ENCODE results near the gene SEC14L5. TPM values are rescaled to one million over a fixed set of nuclear protein-coding genes. Genes with fewer than 3 reads are reported as not detected.

SEC14L5 gene
- total RNA-seq, 1 donor from 2014 or later, result 0.05 TPM

GRCh38 chr16:4976611-4977145 lies 18.5 kb downstream of the SEC14L5 start:
- Mint-ChIP-seq H3K9me3 (ENCODE audit: unreplicated experiment) (no peaks in the 10 kb centered on the region), H3K36me3 (ENCODE audit: low read depth, unreplicated experiment) (peaks cover 3% of the 10 kb centered on the region), H3K4me1 (ENCODE audit: unreplicated experiment) (peaks cover 4% of the 10 kb centered on the region), H3K4me3 (ENCODE audit: unreplicated experiment) (no peak overlapping the region), H3K27ac (ENCODE audit: unreplicated experiment) (no peak overlapping the region), H3K27me3 (ENCODE audit: unreplicated experiment) (peaks cover 1% of the 10 kb centered on the region)
- TF ChIP-seq, protein P1, sequence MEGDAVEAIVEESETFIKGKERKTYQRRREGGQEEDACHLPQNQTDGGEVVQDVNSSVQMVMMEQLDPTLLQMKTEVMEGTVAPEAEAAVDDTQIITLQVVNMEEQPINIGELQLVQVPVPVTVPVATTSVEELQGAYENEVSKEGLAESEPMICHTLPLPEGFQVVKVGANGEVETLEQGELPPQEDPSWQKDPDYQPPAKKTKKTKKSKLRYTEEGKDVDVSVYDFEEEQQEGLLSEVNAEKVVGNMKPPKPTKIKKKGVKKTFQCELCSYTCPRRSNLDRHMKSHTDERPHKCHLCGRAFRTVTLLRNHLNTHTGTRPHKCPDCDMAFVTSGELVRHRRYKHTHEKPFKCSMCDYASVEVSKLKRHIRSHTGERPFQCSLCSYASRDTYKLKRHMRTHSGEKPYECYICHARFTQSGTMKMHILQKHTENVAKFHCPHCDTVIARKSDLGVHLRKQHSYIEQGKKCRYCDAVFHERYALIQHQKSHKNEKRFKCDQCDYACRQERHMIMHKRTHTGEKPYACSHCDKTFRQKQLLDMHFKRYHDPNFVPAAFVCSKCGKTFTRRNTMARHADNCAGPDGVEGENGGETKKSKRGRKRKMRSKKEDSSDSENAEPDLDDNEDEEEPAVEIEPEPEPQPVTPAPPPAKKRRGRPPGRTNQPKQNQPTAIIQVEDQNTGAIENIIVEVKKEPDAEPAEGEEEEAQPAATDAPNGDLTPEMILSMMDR (IDR thresholded peaks at IDR 0.05; ENCODE audit: unreplicated experiment), result no peak
- DNase-seq (ENCODE audit: low spot score), result no peak

GRCh38 chr16:4979164-4979563 lies 21.0 kb downstream of the SEC14L5 start:
- H3K27ac Mint-ChIP-seq (ENCODE audit: unreplicated experiment), result no peak overlapping the region
- H3K36me3 Mint-ChIP-seq (ENCODE audit: low read depth, unreplicated experiment), result peaks cover 3% of the 10 kb centered on the region
- no peak overlapping the region for H3K4me3 Mint-ChIP-seq (ENCODE audit: unreplicated experiment)
- H3K27me3 Mint-ChIP-seq (ENCODE audit: unreplicated experiment), result peaks cover 1% of the 10 kb centered on the region
- DNase-seq (ENCODE audit: low spot score), result no peak
- TF ChIP-seq, protein P1 (IDR thresholded peaks at IDR 0.05; ENCODE audit: unreplicated experiment), result no peak
- no peaks in the 10 kb centered on the region for H3K9me3 Mint-ChIP-seq (ENCODE audit: unreplicated experiment)
- H3K4me1 Mint-ChIP-seq (ENCODE audit: unreplicated experiment), result peaks cover 4% of the 10 kb centered on the region

- Mint-ChIP-seq H3K4me1 (ENCODE audit: unreplicated experiment) (peaks cover 4% of the 10 kb centered on the region), H3K36me3 (ENCODE audit: low read depth, unreplicated experiment) (peaks cover 3% of the 10 kb centered on the region), H3K27me3 (ENCODE audit: unreplicated experiment) (peaks cover 1% of the 10 kb centered on the region), H3K27ac (ENCODE audit: unreplicated experiment) (no peak overlapping the region), H3K9me3 (ENCODE audit: unreplicated experiment) (no peaks in the 10 kb centered on the region), H3K4me3 (ENCODE audit: unreplicated experiment) (no peak overlapping the region)
- TF ChIP-seq, protein P1 (IDR thresholded peaks at IDR 0.05; ENCODE audit: unreplicated experiment), result no peak
- no peak for DNase-seq (ENCODE audit: low spot score)
These were observed 21.9 kb downstream of the SEC14L5 start for GRCh38 chr16:4979736-4980660.

- peaks cover 1% of the 10 kb centered on the region for H3K27me3 Mint-ChIP-seq (ENCODE audit: unreplicated experiment)
- H3K4me1 Mint-ChIP-seq (ENCODE audit: unreplicated experiment), result peaks cover 1% of the 10 kb centered on the region
- TF ChIP-seq, protein P1 (IDR thresholded peaks at IDR 0.05; ENCODE audit: unreplicated experiment), result no peak
- H3K27ac Mint-ChIP-seq (ENCODE audit: unreplicated experiment), result no peak overlapping the region
- no peak overlapping the region for H3K4me3 Mint-ChIP-seq (ENCODE audit: unreplicated experiment)
- DNase-seq (ENCODE audit: low spot score), result no peak
- no peaks in the 10 kb centered on the region for H3K9me3 Mint-ChIP-seq (ENCODE audit: unreplicated experiment)
- no peaks in the 10 kb centered on the region for H3K36me3 Mint-ChIP-seq (ENCODE audit: low read depth, unreplicated experiment)
These were observed 22.6 kb downstream of the SEC14L5 start for GRCh38 chr16:4980691-4981090.

GRCh38 chr16:4981473-4981872 lies 23.3 kb downstream of the SEC14L5 start:
- Mint-ChIP-seq H3K27me3 (ENCODE audit: unreplicated experiment) (peaks cover 1% of the 10 kb centered on the region), H3K27ac (ENCODE audit: unreplicated experiment) (no peak overlapping the region), H3K9me3 (ENCODE audit: unreplicated experiment) (no peaks in the 10 kb centered on the region), H3K4me1 (ENCODE audit: unreplicated experiment) (no peaks in the 10 kb centered on the region), H3K36me3 (ENCODE audit: low read depth, unreplicated experiment) (no peaks in the 10 kb centered on the region), H3K4me3 (ENCODE audit: unreplicated experiment) (no peak overlapping the region)
- TF ChIP-seq, protein P1 (IDR thresholded peaks at IDR 0.05; ENCODE audit: unreplicated experiment), result no peak
- DNase-seq (ENCODE audit: low spot score), result no peak

Data from endothelial cell (in vitro differentiated cells).